HepG2 (cell line): ENCODE data around the gene AHSA1. TPM values are rescaled to one million over a fixed set of nuclear protein-coding genes. Genes with fewer than 3 reads are reported as not detected.

Source experiments
- ATAC-seq: fragments of 200-7000 bp; cut with Tn5 transposase; 3 replicates; pipeline ENCODE4 v1.9.1; 2020; ENCODE audit warnings: mild to moderate bottlenecking, moderate library complexity
- BruUV-seq: library from RNA; stranded (reverse); fragments of 400-500 nt; replicated peaks from 2 replicates; lab custom pipeline; 2021; lab: Mats Ljungman, UMichigan
- CTCF ChIA-PET: fragments of 300-600 bp; formaldehyde crosslinking; extraction: SDS; loops from one replicate; lab custom pipeline; 2021; ENCODE audit warnings: low total read pairs, inconsistent platforms, low intra/inter-chr PET ratio; lab: Yijun Ruan, JAX
- POLR2A ChIA-PET: fragments of 350-600 bp; sonication (Branson Sonifier 250); formaldehyde crosslinking; loops from one replicate; lab custom pipeline; 2020; ENCODE audit warnings: antibody characterized with exemption, inconsistent platforms; lab: Yijun Ruan, JAX
- DNase-seq: peaks from one replicate; pipeline ENCODE4 v3.0.0-alpha.2; 2015; ENCODE audit warnings: low spot score
- FAIRE-seq: peaks from 3 replicates; lab custom pipeline; 2011; peaks lifted over from hg19 to GRCh38; lab: Jason Lieb, UNC
- H2AFZ ChIP-seq: one replicate; pipeline ENCODE4 v1.6.1; 2011; ENCODE audit warnings: low read length, inconsistent platforms
- H3K27ac ChIP-seq: fragments of 300-600 bp; 3 replicates; pipeline ENCODE4 v1.8.0; 2011; ENCODE audit warnings: mixed run types, mild to moderate bottlenecking, mixed read lengths, low read length, inconsistent platforms; ENCODE audit not compliant: insufficient read depth; ENCODE audit errors: extremely low read length
- H3K27me3 ChIP-seq, 2 experiments: fragments of 200-600 bp in 1 of 2; 2 replicates in 1 of 2; 3 replicates in 1 of 2; pipeline versions ENCODE4 v1.6.0 to v1.8.0; 2011; ENCODE audit warnings: low read length in 2 of 2, mild to moderate bottlenecking in 2 of 2, moderate library complexity in 2 of 2, inconsistent platforms in 1 of 2; ENCODE audit not compliant: insufficient read depth in 2 of 2, control insufficient read depth in 1 of 2
- H3K36me3 ChIP-seq, 2 experiments: fragments of 200-600 bp in 1 of 2; replicated peaks in 1 of 2; 2 replicates in 1 of 2; 3 replicates in 1 of 2; pipeline versions ENCODE4 v1.5.1 to v1.8.0; 2011; ENCODE audit warnings: low read length in 2 of 2, inconsistent platforms in 1 of 2; ENCODE audit not compliant: insufficient read depth in 2 of 2, control insufficient read depth in 1 of 2
- H3K4me1 ChIP-seq: 2 replicates; pipeline ENCODE4 v1.5.1; 2012; ENCODE audit warnings: low read length, inconsistent platforms; ENCODE audit not compliant: insufficient read depth
- H3K4me2 ChIP-seq: 2 replicates; pipeline ENCODE4 v1.6.0; 2011; ENCODE audit warnings: low read depth, low read length, inconsistent platforms
- H3K4me3 ChIP-seq, 3 experiments: fragments of 200-600 bp in 1 of 3; sonication (generic), shearing (Covaris generic) in 1 of 3; replicated peaks in 1 of 3; 2 replicates each; pipeline ENCODE4 v1.5.1; 2011 to 2016; ENCODE audit warnings: low read length in 3 of 3, inconsistent platforms in 2 of 3, low read depth in 2 of 3, mild to moderate bottlenecking in 2 of 3, control low read depth in 1 of 3, mixed read lengths in 1 of 3; ENCODE audit not compliant: insufficient read depth in 1 of 3
- H3K79me2 ChIP-seq: one replicate; pipeline ENCODE4 v1.6.1; 2011; ENCODE audit warnings: low read length, inconsistent platforms; ENCODE audit not compliant: insufficient read depth
- H3K9ac ChIP-seq: 2 replicates; pipeline ENCODE4 v1.6.0; 2011; ENCODE audit warnings: mild to moderate bottlenecking, low read depth, low read length, inconsistent platforms; ENCODE audit not compliant: insufficient read depth
- H3K9me3 ChIP-seq: 2 replicates; pipeline ENCODE4 v1.5.1; 2012; ENCODE audit warnings: mild to moderate bottlenecking, low read length
- H4K20me1 ChIP-seq: 2 replicates; pipeline ENCODE4 v1.6.0; 2011; ENCODE audit warnings: inconsistent platforms, mild to moderate bottlenecking, low read length, moderate library complexity; ENCODE audit not compliant: insufficient read depth
- ARNTL ChIP-seq: sonication (generic); formaldehyde crosslinking; IDR thresholded peaks from 2 replicates; pipeline ENCODE4 v1.4.0; 2020; ENCODE audit warnings: mild to moderate bottlenecking, missing genetic modification reagents
- HOXA3 ChIP-seq: sonication (generic); formaldehyde crosslinking; IDR thresholded peaks from 2 replicates; pipeline ENCODE4 v1.5.0; 2020; ENCODE audit warnings: missing genetic modification reagents
- MED13 ChIP-seq: sonication (generic); formaldehyde crosslinking; IDR thresholded peaks from 2 replicates; pipeline ENCODE4 v1.5.0; 2020; ENCODE audit warnings: missing genetic modification reagents
- MYC ChIP-seq: sonication (generic); formaldehyde crosslinking; IDR thresholded peaks from 2 replicates; pipeline ENCODE4 v1.9.0; 2021; ENCODE audit warnings: missing genetic modification reagents, borderline replicate concordance
- NFE2L1 ChIP-seq: sonication (generic); formaldehyde crosslinking; IDR thresholded peaks from 2 replicates; pipeline ENCODE4 v1.4.0; 2020; ENCODE audit warnings: missing genetic modification reagents, mild to moderate bottlenecking, borderline replicate concordance
- NRL ChIP-seq: sonication (generic); formaldehyde crosslinking; IDR thresholded peaks from 2 replicates; pipeline ENCODE4 v1.5.0; 2020; ENCODE audit warnings: missing genetic modification reagents, mild to moderate bottlenecking, moderate library complexity, borderline replicate concordance
- SNAPC2 ChIP-seq: sonication (generic); formaldehyde crosslinking; IDR thresholded peaks from 2 replicates; pipeline ENCODE4 v1.8.1; 2022; ENCODE audit warnings: mild to moderate bottlenecking, missing genetic modification reagents
- SPEN ChIP-seq: sonication (generic); formaldehyde crosslinking; IDR thresholded peaks from 2 replicates; pipeline ENCODE4 v1.5.1; 2020; ENCODE audit warnings: low read depth, mild to moderate bottlenecking, missing genetic modification reagents
- SRSF1 ChIP-seq: fragments of 200-400 bp; formaldehyde crosslinking; optimal IDR thresholded peaks from 2 replicates; pipeline ENCODE3; 2017; ENCODE audit warnings: mild to moderate bottlenecking, low read depth, low read length, moderate library complexity
- TBL1XR1 ChIP-seq: fragments of 150-350 bp; IDR thresholded peaks from 2 replicates; pipeline ENCODE4 v1.6.1; 2014; ENCODE audit warnings: borderline replicate concordance, low read length; ENCODE audit not compliant: partially characterized antibody
- ZBTB42 ChIP-seq: sonication (generic); formaldehyde crosslinking; IDR thresholded peaks from 2 replicates; pipeline ENCODE4 v1.5.0; 2020; ENCODE audit warnings: mild to moderate bottlenecking, missing genetic modification reagents
- ZNF280D ChIP-seq: sonication (generic); formaldehyde crosslinking; IDR thresholded peaks from 2 replicates; pipeline ENCODE4 v1.5.1; 2020; ENCODE audit warnings: mild to moderate bottlenecking, missing genetic modification reagents
- ZSCAN31 ChIP-seq: sonication (generic); formaldehyde crosslinking; IDR thresholded peaks from 2 replicates; pipeline ENCODE4 v1.5.0; 2020; ENCODE audit warnings: low read depth, mild to moderate bottlenecking, missing genetic modification reagents
- WGBS: methylation state at CpG from one replicate; pipeline ENCODE4 v1.1.6; 2017; ENCODE audit warnings: low lambda C conversion rate; 5-methylcytosine and 5-hydroxymethylcytosine counted together
- in situ Hi-C: cut with HindIII; loops from 2 replicates; pipeline ENCODE4 v1.10.0; 2017; ENCODE audit warnings: low pct_unique_long_range_greater_than_20kb; ENCODE audit not compliant: extremely low pct_ligation_motif_present
- intact Hi-C: fragments of 100-400 bp; cut with micrococcal nuclease; formaldehyde crosslinking; loops from one replicate; pipeline ENCODE4 v1.10.0; 2022; ENCODE audit not compliant: unreplicated experiment
- polyA plus RNA-seq, 8 experiments: library from polyadenylated mRNA; depleted of rRNA in 3 of 8; stranded (reverse) in 7 of 8; unstranded in 1 of 8; fragments of >200 nt; fragmentation: Illumina TruSeq in 4 of 8; extraction: Trizol in 4 of 8; gene quantifications; 2 replicates each; pipeline versions ENCODE4 v1.2.1 to v1.2.3, GENCODE V29; 2011 to 2016; ENCODE audit warnings: low read depth in 4 of 8, missing spikeins in 1 of 8, mixed read lengths in 1 of 8; ENCODE audit not compliant: insufficient read depth in 1 of 8
- total RNA-seq, 5 experiments: library from RNA; depleted of rRNA; stranded (reverse); fragments of >200 nt; fragmentation: Illumina TruSeq; extraction: Trizol; gene quantifications; 2 replicates each; pipeline ENCODE4 v1.2.3, GENCODE V29; 2016; ENCODE audit warnings: low read depth in 1 of 5
- TF ChIP-seq, protein P1 (sequence below): sonication (generic); formaldehyde crosslinking; IDR thresholded peaks from 2 replicates; pipeline ENCODE4 v1.8.0; 2022; ENCODE audit warnings: low read depth, missing genetic modification reagents
- TF ChIP-seq, protein P2 (sequence below): conservative IDR thresholded peaks from 2 replicates; pipeline ENCODE4 v1.6.1; 2018; ENCODE audit warnings: missing genetic modification reagents

AHSA1 gene
- total and polyA plus RNA-seq, 2 of the 13 experiments (the other 11 are each of a cell fraction or from before 2014, with no cell fraction given): 113 to 241 TPM

DNA sequence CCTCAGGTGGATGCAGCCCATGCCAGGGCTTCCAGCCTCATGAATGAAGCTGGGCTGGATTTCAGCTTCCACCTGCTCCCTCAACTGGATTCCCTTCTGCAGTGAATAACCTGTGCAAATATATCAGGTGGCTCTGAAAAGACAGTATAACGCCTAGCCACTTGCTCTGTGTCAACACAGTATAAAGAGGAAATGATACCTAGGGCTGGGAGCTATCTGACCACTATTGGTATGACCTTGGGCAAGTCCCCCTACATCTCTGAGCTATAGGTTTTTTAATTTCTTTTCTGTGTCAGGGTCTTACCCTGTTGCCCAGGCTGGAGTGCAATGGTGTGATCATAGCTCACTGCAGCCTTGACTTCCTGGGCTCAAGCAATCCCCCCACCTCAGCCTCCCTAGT is 20.9 kb downstream of the AHSA1 start:
- no TSS peak for BruUV-seq
- WGBS: 100% methylated on average over 1 of the region's 1 CpG
- intact Hi-C loops: no loop called here
- no peak overlapping the region for H3K4me3 ChIP-seq
- ChIA-PET POLR2A (no interaction called here), CTCF (no interaction called here)
- no peak overlapping the region for H3K27ac ChIP-seq
- H3K9ac ChIP-seq: no peak overlapping the region
- no peaks in the 10 kb centered on the region for H3K9me3 ChIP-seq
- DNase-seq (no peak), FAIRE-seq (no peak), ATAC-seq (no peak)
- no peaks in the 10 kb centered on the region for H3K79me2 ChIP-seq
- TF ChIP-seq SRSF1: no peak
- TF ChIP-seq MYC (CRISPR knock-in tag): no peak
- TF ChIP-seq, protein P1, sequence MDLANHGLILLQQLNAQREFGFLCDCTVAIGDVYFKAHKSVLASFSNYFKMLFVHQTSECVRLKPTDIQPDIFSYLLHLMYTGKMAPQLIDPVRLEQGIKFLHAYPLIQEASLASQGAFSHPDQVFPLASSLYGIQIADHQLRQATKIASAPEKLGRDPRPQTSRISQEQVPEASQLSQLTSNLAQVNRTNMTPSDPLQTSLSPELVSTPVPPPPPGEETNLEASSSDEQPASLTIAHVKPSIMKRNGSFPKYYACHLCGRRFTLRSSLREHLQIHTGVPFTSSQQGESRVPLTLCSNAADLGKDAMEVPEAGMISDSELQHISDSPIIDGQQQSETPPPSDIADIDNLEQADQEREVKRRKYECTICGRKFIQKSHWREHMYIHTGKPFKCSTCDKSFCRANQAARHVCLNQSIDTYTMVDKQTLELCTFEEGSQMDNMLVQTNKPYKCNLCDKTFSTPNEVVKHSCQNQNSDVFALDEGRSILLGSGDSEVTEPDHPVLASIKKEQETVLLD (CRISPR knock-in tag): no peak
- no peak for TF ChIP-seq NFE2L1 (CRISPR knock-in tag)
- no peak for TF ChIP-seq TBL1XR1
- no peak for TF ChIP-seq SPEN
- no peak for TF ChIP-seq ZNF280D (CRISPR knock-in tag)
- no peak for TF ChIP-seq HOXA3
- no peak for TF ChIP-seq ZBTB42 (CRISPR knock-in tag)
- TF ChIP-seq, protein P2, sequence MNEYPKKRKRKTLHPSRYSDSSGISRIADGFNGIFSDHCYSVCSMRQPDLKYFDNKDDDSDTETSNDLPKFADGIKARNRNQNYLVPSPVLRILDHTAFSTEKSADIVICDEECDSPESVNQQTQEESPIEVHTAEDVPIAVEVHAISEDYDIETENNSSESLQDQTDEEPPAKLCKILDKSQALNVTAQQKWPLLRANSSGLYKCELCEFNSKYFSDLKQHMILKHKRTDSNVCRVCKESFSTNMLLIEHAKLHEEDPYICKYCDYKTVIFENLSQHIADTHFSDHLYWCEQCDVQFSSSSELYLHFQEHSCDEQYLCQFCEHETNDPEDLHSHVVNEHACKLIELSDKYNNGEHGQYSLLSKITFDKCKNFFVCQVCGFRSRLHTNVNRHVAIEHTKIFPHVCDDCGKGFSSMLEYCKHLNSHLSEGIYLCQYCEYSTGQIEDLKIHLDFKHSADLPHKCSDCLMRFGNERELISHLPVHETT: no peak
- TF ChIP-seq SNAPC2: no peak
- no peak for TF ChIP-seq NRL (CRISPR knock-in tag)
- TF ChIP-seq ZSCAN31 (CRISPR knock-in tag): no peak
- no peak for TF ChIP-seq ARNTL (CRISPR knock-in tag)
- no peak for TF ChIP-seq MED13 (CRISPR knock-in tag)
- H3K4me2 ChIP-seq: no peak overlapping the region
- in situ Hi-C loops: no loop called here
- H4K20me1 ChIP-seq: no peaks in the 10 kb centered on the region
- peaks cover 36 to 44% of the 10 kb centered on the region in 2 experiments for H3K36me3 ChIP-seq
- no peaks in the 10 kb centered on the region for H3K27me3 ChIP-seq
- H2AFZ ChIP-seq: no peak overlapping the region
- H3K4me1 ChIP-seq: no peaks in the 10 kb centered on the region
